Inflammatory macrophage (primary cell): ENCODE results near the gene HKDC1.
A peak's percentile ranks its signal among the peaks of the same experiment; 100 is the strongest.
"Not testable (repeated sequence)": the region's sequence is repeated elsewhere in the genome, so short reads cannot be mapped to it uniquely, and the experiment has no call there.

Source experiments
- DNase-seq, 2 donors: peaks; one replicate each; pipeline ENCODE4 v3.0.0-alpha.2; 2020 to 2022

Gene HKDC1

DNA sequence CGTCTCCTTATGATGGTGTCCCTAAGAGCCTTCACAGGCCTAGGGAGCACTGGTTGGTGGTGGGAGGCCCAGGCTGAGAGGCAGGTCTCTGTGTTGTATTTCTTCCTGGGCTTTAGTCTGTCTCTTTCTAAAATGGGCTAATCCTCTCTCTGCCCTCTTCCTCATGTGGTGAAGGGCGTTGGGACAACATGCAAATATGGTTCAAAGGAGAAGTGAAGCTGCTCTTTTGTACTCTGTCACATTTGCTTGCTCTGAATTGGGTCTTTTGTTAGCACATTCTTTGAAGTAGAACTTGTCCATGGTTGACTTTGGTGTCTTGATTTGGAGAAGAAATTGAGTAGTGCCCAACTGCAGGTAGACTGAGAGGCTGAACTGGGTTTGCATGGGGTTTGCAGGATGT lies 59.0 kb downstream of the HKDC1 start:
- DNase-seq = peak; percentile 55 to 70

DNA sequence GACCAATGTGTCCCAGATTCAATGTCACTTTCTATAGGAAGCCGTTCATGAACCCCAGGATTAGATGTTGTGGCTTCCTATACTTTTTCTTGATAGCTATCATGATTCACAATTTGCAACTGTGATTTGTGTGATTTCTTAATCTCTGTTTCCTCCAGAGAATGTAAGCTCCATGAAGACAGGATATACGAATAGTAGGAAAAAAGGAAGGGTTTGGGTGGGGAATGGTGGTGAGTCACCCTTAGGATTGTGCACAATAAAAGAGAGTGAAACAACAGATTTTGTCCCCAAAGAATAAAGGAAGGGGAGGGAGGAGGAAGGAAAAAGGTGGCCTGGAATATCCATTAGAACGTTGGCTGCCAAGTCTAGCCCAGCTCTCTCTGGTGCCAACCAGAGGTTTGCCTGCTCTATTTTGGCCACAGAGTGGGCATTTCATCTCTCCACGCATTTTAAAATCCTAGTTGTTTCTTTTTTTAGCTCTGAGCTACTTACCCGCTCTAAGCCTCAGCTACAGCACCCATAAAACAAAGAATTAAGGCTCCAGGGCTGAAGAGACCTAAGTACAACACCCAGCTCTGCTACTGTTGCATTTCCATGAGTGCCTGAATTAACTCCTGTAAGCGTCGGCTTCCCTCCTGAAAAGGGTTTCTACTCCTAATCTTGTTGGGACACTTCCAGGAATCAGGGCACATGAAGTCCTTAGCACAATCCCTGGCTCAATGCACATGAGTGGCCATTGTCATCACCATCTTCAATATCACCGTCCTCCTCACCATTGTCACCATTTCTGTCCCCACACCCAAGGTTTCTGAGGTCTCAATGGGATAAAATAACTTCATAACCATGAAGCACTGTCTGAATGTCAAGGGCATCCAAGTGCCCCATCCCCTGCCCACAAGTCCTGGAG lies 61.6 kb downstream of the HKDC1 start:
- DNase-seq = no peak

DNA sequence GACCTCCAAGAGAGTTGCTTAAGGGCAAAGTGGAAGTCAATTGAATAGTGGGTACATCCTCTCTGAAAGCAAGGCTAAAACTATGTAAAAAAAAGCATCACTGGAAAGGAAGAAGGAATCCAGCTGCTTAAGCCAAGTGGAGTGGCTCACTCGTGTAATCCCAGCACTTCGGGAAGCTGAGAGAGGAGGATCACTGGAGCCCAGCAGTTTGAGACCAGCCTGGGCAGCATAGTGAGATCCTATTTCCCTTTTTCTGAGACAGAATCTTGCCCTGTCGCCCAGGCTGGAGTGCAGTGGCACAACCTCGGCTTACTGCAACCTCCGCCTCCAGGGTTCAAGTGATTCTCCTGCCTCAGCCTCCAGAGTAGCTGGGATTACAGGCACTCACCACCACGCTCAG lies 64.3 kb downstream of the HKDC1 start:
- not testable (repeated sequence) for DNase-seq

DNA sequence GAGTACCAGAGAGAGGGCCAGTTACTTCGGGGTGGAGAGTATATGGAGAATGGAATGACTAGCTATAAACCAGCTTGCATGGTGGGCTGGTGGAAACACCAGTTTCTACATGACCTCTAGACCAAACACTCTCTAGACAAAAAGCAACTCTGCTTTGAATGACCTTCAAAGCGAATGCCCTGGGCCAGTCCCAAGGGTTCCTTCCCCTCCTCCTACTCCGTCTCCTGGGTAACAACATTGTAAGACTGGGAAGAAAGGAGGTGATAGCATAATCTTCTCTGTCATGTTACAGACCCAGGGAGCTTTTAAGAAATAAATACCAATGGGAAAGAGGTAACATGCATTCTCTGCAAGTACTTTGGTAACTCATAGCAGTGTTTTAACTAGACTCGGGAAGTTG lies 65.6 kb downstream of the HKDC1 start:
- DNase-seq = no peak

DNA sequence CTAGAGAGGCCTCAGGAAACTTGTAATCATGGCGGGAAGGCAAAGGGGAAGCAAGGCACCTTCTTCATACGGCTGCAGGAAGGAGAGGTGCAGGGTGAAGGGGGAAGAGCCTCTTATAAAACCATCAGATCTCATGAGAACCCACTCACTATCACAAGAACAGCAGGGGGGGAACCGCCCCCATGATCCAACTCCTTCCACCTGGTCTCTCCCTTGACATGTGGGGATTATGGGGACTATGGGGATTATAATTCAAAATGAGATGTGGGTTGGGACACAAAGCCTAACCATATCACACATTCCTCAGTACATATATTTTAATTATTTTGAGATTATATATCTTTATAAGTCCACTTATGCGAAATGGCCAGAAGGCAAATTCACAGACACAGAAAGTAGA lies 67.0 kb downstream of the HKDC1 start:
- DNase-seq = no peak

DNA sequence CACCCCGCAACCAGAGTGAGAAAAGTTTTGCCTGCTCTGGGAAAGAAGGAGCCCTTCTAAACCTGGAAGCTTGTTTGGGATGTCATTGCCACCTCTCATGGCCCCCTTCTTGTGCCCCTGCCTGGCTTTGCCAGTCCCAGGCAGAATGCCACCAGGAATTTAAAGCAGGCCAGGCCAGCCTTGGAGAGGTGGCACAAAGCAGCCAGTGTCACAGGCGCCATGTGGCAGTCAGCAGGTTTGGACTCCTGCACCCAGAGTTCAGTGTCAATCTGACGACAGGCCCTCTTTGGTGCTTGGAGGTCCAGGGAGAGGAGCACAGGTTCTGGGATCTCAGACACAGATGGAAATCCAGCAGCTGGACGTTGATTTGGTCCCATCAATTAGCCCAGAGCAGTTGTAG lies 70.9 kb downstream of the HKDC1 start:
- no peak for DNase-seq

DNA sequence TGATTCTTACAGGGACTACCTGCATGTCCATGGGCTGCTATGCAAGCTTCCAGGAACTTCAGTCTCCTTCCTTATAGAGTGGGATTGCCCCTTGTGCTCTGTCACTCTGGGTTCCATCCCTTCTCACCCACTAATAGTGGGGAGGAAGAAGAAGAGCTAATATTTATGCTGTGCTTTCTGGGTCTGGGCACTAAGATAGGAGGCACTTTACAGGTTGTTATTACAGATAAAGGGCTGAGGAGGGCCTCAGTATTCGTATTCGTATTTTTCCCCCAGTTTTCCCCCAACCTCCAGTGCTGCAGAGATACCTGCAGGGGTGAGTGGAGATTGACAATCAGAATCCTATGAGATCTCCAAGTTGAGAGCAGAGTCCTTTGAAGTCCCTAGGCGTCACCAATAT lies 72.3 kb downstream of the HKDC1 start:
- no peak for DNase-seq

DNA sequence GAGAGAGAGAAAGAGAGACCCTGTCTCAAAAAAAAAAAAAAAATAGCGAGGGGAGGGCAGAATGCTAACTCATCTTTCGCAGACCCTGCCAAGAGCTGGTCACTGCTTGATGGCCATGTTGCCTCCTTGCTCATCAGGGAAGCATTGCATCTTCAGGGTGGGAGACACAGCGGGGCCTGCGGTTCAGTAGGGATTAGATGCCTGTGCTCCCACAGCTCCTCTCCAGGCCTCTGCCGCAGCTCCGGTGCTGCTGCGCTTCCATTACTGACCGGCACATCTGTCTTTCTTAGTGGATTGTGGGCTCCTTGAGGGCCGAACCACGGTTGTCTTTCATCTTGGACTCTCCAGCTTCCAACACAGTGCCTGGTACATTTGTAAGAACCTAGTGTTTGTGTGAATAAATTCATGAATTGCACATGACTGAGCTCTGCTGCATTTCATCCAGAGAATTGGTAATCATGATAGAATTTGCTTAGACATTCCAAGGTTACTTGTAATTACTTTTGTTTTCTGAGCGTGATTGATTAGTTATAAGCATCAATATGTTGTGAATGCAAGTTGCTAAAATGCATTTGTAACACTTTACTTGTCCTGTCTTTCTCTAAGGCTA lies 75.0 kb downstream of the HKDC1 start:
- no peak for DNase-seq

DNA sequence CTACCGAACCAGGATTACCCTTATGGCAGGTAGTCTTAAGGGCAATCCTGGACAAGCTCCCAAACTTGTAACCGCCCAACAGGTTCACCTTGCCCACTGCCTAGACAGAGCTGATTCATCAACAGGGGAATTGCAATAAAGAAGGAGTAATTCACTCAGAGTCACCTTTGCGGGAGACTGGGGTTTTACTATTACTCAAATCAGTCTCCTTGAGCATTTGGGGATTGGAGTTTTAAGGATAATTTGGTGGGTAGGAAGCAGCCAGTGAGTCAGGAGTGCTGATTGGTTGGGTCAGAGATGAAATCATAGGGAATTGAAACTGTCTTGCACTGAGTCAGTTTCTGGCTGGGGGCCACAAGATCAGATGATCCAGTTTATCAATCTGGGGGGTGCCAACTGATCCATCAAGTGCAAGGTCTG lies 83.5 kb downstream of the HKDC1 start:
- DNase-seq = peak; percentile 18 to 53

DNA sequence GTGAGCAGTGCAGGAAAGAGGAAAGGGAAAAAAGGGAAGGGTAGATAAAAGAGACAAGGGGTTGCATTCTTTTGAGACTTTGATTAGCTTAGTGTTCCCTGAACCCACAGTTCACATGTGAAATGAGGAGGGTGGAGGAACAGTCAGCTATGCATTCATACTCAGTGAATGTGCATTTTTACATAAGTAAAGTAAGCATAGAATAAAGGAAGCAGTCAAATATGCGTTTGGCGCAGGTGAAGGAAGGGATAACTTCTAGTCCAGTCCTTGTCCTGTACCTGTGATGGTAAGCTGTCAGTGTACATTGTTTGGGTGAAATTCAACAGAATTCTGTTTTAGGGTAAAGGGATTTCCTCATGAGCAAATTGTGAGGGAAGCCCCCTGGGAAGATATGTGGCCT lies 86.3 kb downstream of the HKDC1 start:
- DNase-seq = no peak

DNA sequence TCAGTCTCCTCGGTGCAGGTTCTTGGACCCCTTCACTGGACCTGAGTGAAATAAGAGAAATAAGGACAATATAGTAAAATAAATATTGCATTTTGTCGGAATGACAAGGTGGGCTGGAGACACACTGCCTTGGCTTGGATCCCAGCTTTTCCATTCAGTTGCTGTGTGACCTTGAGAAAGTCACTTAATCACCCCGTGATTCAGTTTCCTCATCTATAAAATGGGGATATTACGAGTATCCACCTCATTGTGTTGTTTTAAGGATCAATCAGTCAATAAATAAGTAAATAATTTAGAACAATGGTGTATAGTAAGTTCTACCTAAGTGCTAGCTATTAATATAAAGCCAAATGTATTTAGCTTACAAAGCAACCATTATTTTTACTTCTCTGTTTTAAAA lies 87.3 kb downstream of the HKDC1 start:
- DNase-seq = no peak

DNA sequence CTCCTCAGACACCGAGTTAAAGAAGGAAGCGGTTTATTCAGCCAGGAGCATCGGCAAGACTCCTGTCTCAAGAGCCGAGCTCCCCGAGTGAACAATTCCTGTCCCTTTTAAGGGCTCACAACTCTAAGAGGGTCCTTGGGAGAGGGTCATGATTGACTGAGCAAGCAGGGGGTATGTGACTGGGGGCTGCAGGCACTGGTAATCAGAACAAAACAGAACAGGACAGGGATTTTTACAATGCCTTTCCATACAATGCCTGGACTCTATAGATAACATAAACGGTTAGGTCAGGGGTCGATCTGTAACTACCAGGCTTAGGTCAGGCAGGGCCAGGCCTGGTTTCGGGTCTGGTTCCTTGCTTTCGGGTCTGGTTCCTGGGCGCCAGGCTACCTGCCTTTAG lies 88.2 kb downstream of the HKDC1 start:
- DNase-seq = not testable (repeated sequence)

DNA sequence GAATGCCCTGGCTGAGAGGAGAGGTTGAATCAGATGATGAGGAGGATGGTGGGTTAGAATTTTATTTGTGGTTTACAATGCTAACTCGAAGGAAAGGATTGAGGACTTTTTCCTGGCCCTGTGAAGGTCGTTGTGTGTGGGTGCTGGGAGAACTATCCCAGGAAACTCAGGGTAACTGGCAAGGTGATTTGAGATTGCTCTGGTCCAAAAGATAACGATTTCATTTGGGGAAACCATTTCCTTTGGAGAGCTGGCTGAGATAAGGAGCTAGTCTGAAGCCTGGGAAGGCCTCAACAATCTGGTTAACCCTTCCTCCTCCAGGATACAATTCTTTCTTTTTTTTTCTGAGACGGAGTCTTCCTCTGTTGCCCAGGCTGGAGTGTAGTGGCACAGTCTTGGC lies 91.2 kb downstream of the HKDC1 start:
- no peak for DNase-seq

DNA sequence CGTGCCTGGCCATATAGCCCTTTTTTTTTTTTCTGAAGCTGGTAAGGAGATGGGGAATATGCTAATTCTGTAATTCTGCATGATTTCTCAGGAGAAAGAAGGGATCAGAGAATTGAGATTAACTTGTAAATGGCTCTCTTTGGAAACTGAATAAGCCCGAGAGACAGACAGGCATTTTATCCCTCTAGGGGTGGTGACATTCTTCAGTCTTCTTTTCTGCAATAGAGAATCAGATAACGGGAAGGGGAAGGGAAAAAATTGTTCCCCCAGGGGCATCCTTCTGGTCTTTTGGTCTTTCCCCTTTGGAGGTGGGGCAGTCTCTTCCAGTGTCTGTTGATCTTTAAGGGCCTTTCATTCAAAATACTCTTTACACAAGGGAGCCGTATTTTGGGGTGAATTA lies 92.4 kb downstream of the HKDC1 start:
- no peak for DNase-seq

DNA sequence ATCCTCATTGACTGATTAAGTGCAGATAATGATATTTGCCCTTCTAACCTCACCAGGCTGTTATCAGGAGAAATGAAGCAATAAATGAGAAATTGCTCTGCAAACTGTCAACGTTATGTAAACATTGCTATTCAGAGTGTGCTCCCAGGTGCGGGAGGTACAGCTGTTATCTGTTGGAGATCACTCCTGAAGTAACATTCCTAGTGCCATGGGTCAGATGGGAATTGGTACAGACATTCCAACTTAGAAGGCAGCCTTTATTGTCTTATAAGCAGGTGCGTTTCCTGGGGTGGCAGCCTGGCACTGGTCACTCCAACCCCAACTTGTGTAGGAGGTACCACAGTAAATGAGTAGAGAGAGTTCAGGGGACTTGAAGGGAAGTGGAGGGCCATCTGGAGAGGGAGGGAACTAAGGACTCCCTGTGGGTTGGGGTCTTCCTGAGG lies 95.0 kb downstream of the HKDC1 start:
- DNase-seq = no peak

DNA sequence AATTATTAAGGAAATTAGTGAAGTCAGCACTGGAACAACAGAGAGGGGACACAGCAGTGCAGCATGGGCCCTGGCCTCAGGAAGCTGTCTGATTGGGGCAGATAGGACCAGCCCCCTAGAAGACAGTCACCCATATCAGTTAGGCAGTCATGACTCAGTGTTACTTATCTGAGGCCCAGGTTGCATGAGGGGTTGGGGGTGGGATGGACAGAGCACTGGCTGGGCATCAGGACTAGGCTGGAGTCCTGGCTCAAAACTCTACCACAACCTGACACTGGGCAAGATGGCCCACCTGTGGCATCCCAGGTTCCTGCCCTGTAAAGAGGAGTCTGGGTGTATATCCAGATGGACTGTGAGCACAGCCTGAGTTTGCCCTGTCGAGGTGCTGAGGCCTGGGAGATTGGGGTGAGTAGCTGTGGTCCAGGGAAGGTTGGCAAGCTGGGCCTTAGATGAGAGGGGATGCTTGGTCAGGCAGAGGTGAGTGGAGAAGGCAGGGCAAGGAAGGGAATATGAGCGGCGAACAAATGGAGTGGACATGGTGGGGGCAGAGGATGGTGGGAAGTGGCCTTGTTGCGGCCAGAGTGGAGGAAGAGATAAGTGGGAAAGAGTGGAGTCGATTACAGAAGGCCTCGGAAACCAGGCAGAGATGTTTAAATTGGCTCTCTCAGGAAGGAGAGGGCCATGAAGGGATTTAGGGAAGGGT lies 95.6 kb downstream of the HKDC1 start:
- no peak for DNase-seq

DNA sequence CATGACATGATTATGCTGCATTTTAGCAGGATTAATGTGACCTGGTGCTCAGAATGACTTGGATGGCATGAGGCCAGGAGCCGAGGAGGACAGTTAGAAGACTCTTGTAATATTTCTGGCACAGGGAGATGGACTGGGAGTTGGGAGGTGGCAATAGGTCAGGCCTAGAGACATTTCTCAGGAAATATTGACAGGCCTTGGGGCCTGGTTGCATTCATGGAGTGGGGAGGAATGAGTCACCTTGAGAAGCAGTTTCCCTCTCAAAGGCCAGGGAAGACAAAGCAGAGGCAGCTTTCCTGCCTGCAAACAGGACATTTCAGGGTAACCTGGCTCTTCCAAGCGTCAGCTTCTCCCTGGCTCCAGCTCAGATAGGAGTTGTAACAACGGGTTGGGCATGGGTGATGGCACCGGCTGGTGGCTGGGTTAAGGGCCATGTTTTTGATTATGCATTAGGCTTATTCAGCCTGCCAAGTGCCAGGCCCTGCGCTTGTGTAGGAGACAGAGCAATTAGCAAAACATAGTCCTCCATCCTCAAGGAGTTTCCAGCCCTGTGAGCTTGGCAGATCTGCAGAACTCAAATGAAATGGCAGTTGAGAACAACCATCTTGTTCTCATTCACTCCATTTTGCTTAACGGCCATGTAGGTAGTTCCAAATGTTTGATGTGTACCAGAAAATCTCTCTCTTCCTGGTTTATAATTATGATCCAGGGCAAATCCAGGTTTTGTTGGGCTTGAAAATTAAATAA lies 96.4 kb downstream of the HKDC1 start:
- DNase-seq = no peak
